Central memory CD8-positive, alpha-beta T cell (primary cell): ENCODE data around the gene HS3ST1.

Experiments
- ATAC-seq: fragments of 150-1000 bp; cut with Tn5 transposase; replicated peaks from 2 replicates; pipeline ENCODE4 v1.10.0; 2022; ENCODE audit warnings: mild to moderate bottlenecking, moderate FRiP score, moderate number of reproducible peaks; ENCODE audit not compliant: poor library complexity, severe bottlenecking; ENCODE audit errors: extremely low read depth
- DNase-seq, 2 donors: peaks; one replicate each; pipeline ENCODE4 v3.0.0; 2021; ENCODE audit warnings: low spot score in 2 of 2
- H3K27ac Mint-ChIP-seq: one replicate; pipeline ENCODE4 v1.8.0; 2022; ENCODE audit warnings: low read depth, mild to moderate bottlenecking, moderate library complexity, mixed read lengths
- H3K27me3 Mint-ChIP-seq: one replicate; pipeline ENCODE4 v1.8.0; 2022; ENCODE audit warnings: mixed read lengths
- H3K36me3 Mint-ChIP-seq: one replicate; pipeline ENCODE4 v1.8.0; 2022; ENCODE audit warnings: mild to moderate bottlenecking, moderate library complexity, mixed read lengths; ENCODE audit not compliant: insufficient read depth
- H3K4me1 Mint-ChIP-seq: one replicate; pipeline ENCODE4 v1.8.0; 2022; ENCODE audit warnings: mixed read lengths
- H3K4me3 Mint-ChIP-seq: one replicate; pipeline ENCODE4 v1.8.0; 2022; ENCODE audit warnings: mild to moderate bottlenecking, moderate library complexity, mixed read lengths
- H3K9me3 Mint-ChIP-seq: one replicate; pipeline ENCODE4 v1.8.0; 2022; ENCODE audit warnings: mixed read lengths

The HS3ST1 gene

DNA sequence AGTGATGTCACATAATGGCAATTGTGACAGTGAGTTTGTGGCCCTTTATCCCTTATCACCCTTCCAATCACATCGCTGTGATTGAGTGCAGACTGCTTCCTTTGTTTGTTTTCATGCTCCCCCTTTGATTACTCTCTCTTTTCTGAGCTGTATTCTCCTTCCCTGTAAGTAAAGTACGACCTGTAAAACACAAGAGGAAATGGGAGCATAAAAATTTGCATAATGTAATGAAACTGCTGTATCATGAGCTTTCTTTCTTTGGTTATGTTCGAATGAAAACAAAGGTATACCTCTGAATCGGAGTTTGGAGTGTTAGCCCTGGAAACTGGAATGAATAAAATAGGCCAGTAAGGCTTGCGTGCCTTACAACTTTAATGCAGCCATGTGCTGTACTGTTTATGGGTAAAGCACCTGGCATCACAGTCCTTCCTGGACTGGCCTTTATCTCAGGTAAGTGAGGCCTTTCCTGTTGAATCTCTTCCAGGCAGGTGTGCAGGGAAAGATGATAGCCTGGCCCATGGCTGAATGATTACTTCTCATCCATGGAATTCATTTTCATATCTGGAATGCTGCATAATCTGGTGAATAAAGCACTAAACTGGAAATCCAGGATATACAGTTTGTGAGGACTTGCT lies 26.6 kb upstream of the HS3ST1 start:
- Mint-ChIP-seq H3K4me3 (no peak overlapping the region), H3K9me3 (peaks cover 4% of the 10 kb centered on the region), H3K36me3 (peaks cover 1% of the 10 kb centered on the region), H3K27ac (no peak overlapping the region), H3K27me3 (peaks cover 36% of the 10 kb centered on the region), H3K4me1 (no peaks in the 10 kb centered on the region)
- no peak for DNase-seq
- ATAC-seq: no peak

DNA sequence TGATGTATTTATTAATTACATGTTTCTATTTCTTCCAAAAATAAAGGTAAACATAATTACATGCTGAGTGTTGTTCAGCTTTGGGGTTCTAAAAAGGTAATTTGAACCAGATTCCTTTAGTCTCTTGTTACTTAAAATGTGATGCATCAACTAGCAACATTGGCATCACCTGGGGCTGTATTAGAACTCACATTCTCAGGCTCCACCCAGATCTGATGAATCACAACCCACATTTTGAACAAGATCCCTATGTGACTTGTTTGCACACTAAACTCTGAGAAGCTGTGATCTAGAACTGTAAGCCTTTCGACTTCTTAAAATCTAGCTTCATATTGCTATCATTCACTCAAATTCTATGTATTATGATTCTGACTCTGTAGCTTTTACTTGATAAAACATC lies 23.0 kb upstream of the HS3ST1 start:
- H3K4me1 Mint-ChIP-seq: no peaks in the 10 kb centered on the region
- DNase-seq (no peak), ATAC-seq (no peak)
- H3K27ac Mint-ChIP-seq: no peak overlapping the region
- peaks cover 33% of the 10 kb centered on the region for H3K27me3 Mint-ChIP-seq
- no peak overlapping the region for H3K4me3 Mint-ChIP-seq
- no peaks in the 10 kb centered on the region for H3K36me3 Mint-ChIP-seq
- no peaks in the 10 kb centered on the region for H3K9me3 Mint-ChIP-seq

DNA sequence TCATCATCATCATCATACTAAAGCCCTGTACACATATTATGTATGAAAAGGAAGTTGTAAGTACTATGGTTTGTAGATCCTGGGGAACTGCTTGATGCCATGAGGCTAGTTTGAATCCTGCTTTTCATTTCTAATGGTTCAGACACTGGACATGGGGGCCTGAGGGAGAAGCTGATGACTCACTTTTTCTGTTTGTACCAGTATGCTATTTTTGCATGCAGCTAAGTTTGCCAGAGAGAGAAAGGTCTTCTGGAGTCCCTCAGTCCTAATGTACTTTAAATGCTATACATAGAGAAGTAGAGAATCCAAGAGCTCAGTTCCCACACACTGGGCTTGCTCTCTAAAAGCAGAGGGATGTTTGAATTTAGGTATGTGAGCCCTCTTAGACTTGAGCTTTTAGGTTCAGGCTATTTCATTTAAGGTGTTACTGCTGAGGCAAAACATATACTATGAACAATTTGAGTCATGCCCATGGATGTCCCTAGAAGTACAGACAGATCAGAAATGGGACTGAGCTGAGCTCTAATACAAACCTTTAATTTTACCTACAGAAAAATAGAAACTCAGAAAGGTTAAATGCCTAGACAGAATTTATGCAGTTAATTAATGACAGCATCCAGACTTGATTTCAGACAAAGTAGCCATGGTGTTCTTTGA lies 17.6 kb upstream of the HS3ST1 start:
- no peaks in the 10 kb centered on the region for H3K4me1 Mint-ChIP-seq
- no peak for DNase-seq
- H3K4me3 Mint-ChIP-seq: no peak overlapping the region
- no peaks in the 10 kb centered on the region for H3K9me3 Mint-ChIP-seq
- H3K27me3 Mint-ChIP-seq: peaks cover 18% of the 10 kb centered on the region
- H3K27ac Mint-ChIP-seq: no peak overlapping the region
- no peak for ATAC-seq
- no peaks in the 10 kb centered on the region for H3K36me3 Mint-ChIP-seq

DNA sequence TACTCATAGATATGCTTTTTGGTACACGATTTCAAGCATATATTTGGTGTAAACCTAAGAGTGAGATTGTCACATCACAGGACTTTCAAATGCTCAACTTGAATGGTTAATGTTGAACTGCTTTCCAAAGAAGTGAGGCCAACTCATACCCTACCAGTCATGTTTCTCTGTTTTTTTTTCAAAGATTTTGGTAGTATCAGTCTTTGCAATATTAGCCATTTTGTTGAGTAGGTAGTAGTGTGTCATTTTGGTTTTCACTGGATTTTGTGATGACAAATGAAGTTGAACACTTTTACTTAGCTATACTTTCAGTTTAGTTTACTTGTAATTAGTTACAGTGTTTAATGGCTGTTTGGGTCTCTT lies 12.5 kb upstream of the HS3ST1 start:
- H3K4me3 Mint-ChIP-seq: no peak overlapping the region
- peaks cover 8% of the 10 kb centered on the region for H3K27me3 Mint-ChIP-seq
- no peak for DNase-seq
- no peaks in the 10 kb centered on the region for H3K4me1 Mint-ChIP-seq
- no peak overlapping the region for H3K27ac Mint-ChIP-seq
- no peaks in the 10 kb centered on the region for H3K36me3 Mint-ChIP-seq
- ATAC-seq: no peak
- no peaks in the 10 kb centered on the region for H3K9me3 Mint-ChIP-seq

DNA sequence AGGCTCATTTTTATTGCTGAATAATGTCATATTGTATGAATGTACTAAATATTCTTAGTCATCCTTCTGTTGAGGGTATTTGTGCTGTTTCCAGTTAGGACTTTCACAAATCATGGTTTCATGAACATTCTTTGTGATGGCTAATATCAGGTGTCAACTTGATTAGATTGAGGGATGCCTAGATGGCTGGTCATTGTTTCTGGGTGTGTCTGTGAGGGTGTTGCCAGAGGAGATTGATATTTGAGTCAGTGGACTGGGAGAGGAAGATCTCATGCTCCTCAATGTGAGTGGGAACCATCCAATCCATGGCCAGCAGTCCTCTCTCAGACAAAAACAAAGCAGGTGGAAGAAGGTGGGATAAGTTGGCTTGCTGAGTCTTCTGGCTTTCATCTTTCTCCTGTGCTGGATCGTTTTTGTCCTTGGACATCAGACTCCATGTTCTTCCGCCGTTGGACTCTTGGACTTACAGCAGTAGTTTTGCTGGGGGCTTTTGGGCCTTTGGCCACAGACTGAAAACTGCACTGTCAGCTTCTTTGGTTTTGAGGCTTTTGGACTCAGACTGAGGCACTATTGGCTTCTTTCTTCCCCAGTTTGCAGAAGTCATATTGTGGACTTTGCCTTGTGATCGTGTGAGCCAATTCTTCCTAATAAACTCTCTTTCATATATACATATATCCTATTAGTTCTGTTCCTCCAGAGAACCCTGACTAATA lies 11.9 kb upstream of the HS3ST1 start:
- DNase-seq (no peak), ATAC-seq (no peak)
- H3K4me1 Mint-ChIP-seq: no peaks in the 10 kb centered on the region
- H3K27ac Mint-ChIP-seq: no peak overlapping the region
- peaks cover 3% of the 10 kb centered on the region for H3K27me3 Mint-ChIP-seq
- H3K9me3 Mint-ChIP-seq: no peaks in the 10 kb centered on the region
- no peaks in the 10 kb centered on the region for H3K36me3 Mint-ChIP-seq
- H3K4me3 Mint-ChIP-seq: no peak overlapping the region

DNA sequence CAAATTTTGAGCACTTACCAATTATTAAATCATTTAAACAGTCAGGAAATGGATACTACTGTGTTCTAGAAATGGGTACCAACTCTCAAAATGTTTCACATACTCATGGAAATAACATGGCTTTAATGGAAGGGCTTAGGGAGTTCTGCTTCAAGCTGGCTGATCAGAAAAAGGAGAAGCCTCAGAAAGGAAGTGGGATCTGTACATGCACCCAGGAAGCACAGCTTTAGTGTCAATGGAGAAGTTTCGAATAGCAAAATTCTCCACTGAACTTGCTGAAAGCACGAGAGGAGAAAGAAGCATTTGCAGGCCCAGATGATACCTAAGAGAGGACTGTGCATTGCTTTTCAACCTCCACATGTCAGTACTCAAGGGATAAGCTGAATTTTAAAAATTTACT lies 11.1 kb upstream of the HS3ST1 start:
- ATAC-seq (no peak), DNase-seq (no peak)
- no peaks in the 10 kb centered on the region for H3K9me3 Mint-ChIP-seq
- no peaks in the 10 kb centered on the region for H3K36me3 Mint-ChIP-seq
- H3K27me3 Mint-ChIP-seq: no peaks in the 10 kb centered on the region
- H3K27ac Mint-ChIP-seq: no peak overlapping the region
- H3K4me3 Mint-ChIP-seq: no peak overlapping the region
- H3K4me1 Mint-ChIP-seq: no peaks in the 10 kb centered on the region

DNA sequence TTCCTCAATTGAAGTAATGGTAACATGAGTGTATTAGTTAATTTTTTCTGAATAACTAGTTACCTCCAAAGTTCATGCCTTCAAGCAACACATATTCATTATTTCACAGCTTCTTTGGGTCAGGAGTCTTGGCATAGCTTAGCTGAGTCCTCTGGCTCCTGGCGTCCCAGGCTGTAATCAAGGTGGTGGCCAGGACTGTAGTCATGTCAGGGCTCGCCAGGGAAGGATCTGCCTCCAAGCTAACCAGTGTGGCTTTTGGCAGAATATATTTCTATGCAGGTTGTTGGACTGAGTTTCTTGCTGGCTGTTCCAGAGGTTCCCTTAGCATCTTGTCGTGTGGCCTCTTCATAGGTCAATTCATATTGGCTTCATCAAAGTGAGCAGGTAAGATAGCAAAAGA lies 10.0 kb upstream of the HS3ST1 start:
- no peak for ATAC-seq
- H3K27ac Mint-ChIP-seq: no peak overlapping the region
- H3K27me3 Mint-ChIP-seq: no peaks in the 10 kb centered on the region
- no peaks in the 10 kb centered on the region for H3K9me3 Mint-ChIP-seq
- no peaks in the 10 kb centered on the region for H3K36me3 Mint-ChIP-seq
- no peak for DNase-seq
- H3K4me3 Mint-ChIP-seq: no peak overlapping the region
- H3K4me1 Mint-ChIP-seq: no peaks in the 10 kb centered on the region

DNA sequence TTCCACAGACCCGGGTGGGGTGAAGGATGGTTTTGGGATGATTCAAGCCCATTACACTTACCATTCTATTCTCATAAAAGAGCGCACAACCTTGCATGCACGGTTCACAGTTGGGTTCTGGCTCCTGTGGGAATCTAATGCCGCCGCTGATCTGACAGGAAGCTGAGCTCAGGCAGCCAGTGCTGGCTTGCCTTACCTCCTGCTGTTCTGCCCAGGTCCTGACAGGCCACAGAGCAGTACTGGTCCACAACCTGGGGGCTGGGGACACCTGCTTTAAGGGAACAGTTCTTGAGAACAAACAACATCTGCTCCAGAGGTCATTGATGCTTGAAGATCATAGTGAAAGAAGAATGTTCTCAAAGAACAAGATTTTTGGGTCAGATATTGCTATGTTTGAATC lies 8.0 kb upstream of the HS3ST1 start:
- no peaks in the 10 kb centered on the region for H3K4me1 Mint-ChIP-seq
- no peaks in the 10 kb centered on the region for H3K36me3 Mint-ChIP-seq
- ATAC-seq (no peak), DNase-seq (no peak)
- H3K4me3 Mint-ChIP-seq: no peak overlapping the region
- peaks cover 11% of the 10 kb centered on the region for H3K27me3 Mint-ChIP-seq
- H3K9me3 Mint-ChIP-seq: no peaks in the 10 kb centered on the region
- H3K27ac Mint-ChIP-seq: no peak overlapping the region

DNA sequence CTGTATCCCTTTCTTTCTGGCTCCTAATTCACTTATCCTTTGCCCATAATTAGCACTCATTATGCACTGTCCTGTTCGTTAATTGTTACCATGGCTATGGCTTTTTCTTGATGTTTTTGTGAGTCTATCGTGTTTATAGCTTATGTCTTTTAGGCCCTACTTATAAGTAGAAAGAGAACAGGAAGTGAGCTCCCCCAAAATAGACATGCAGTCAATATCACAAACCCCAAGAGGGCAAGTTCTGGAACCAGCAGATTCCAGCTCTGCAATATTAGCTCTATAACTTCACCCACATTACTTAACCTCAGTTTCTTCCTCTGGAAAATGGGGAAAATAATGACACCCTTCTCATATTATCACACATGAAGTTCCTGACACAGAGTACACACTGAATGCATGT lies 7.4 kb upstream of the HS3ST1 start:
- peaks cover 17% of the 10 kb centered on the region for H3K27me3 Mint-ChIP-seq
- no peak for DNase-seq
- H3K27ac Mint-ChIP-seq: no peak overlapping the region
- no peak for ATAC-seq
- no peaks in the 10 kb centered on the region for H3K4me1 Mint-ChIP-seq
- H3K36me3 Mint-ChIP-seq: no peaks in the 10 kb centered on the region
- H3K9me3 Mint-ChIP-seq: no peaks in the 10 kb centered on the region
- no peak overlapping the region for H3K4me3 Mint-ChIP-seq

DNA sequence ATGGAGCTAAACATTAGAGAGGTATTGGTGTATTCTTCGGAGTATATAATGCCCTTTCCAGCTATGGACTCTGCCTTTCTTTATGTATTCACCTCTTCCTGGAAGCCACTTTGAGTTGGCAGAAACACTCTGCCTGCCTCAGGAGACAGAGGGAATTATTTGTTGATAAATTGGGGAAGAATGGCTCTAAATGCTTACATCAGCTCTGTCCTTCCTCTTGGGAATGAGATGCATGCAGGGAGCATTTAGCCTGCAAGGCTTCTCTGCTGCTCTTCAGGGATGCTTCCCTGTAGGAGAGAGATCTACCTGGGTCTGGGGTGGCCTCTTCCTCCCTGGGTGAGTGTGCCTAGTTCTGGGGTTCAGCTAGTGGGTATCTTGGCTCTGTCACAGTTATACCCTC lies 6.9 kb upstream of the HS3ST1 start:
- Mint-ChIP-seq H3K36me3 (no peaks in the 10 kb centered on the region), H3K4me3 (no peak overlapping the region), H3K9me3 (no peaks in the 10 kb centered on the region), H3K27ac (no peak overlapping the region), H3K27me3 (peaks cover 17% of the 10 kb centered on the region), H3K4me1 (no peaks in the 10 kb centered on the region)
- DNase-seq (no peak), ATAC-seq (no peak)

DNA sequence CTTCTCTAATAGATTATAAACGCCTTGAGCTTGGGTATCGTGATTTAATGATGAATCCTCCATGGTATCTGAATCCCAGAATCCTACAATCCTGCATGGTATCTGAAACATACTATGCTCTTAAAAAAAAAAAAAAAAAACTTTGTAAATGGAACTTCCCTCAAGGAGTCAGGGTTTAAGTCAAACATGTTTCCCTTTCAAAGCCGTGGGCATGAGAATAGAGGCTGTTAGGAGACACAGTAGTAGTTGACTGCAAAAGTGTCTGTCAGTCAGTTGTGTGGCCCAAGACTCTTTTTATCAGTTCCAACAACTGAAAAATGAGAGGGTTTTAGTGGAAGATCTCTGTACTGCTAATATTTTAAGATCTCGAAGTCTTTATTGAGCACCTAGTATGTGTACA lies 2.4 kb upstream of the HS3ST1 start:
- ATAC-seq: no peak
- H3K36me3 Mint-ChIP-seq: no peaks in the 10 kb centered on the region
- no peak overlapping the region for H3K4me3 Mint-ChIP-seq
- H3K27ac Mint-ChIP-seq: no peak overlapping the region
- no peaks in the 10 kb centered on the region for H3K9me3 Mint-ChIP-seq
- H3K4me1 Mint-ChIP-seq: peaks cover 12% of the 10 kb centered on the region
- H3K27me3 Mint-ChIP-seq: peaks cover 43% of the 10 kb centered on the region
- no peak for DNase-seq

DNA sequence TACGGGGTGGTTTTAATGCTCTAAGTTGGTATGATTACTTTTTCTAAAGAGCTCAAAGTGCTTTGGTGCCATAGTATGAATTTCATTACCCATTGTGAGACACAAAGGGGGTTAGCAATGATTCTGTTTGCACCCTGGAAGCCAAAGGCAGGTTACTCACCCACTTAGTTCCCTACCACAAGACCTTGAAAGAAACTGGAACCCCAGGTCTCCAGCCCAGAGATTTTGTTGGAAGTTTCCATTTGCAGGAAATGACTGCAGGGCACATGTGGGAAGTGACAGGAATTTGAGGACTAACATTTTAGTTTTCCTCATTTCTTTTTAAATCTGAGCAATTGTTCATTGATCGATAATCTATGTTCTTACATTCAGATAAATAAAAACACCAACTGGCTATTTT lies 1.8 kb upstream of the HS3ST1 start:
- Mint-ChIP-seq H3K27me3 (peaks cover 43% of the 10 kb centered on the region), H3K27ac (no peak overlapping the region), H3K4me3 (no peak overlapping the region), H3K4me1 (peaks cover 12% of the 10 kb centered on the region), H3K9me3 (no peaks in the 10 kb centered on the region), H3K36me3 (no peaks in the 10 kb centered on the region)
- ATAC-seq: no peak
- DNase-seq: no peak

DNA sequence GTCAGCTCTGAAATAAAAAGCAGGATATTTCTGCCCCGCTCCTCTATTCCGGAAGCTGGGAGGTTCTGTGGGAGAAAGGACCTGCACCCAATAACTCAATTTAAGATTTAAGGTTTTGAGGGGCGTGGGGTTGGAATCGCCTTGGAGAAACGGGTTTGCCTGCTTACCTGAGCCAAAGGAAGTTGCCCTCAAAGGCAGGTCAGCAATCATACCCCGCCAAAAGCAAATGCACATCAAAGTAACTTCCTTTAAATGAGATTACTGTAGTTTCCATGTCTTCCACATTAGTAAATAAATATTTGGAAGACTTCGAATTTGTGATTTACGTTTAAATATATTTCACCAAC lies 978 bp upstream of the HS3ST1 start:
- Mint-ChIP-seq H3K27me3 (peaks cover 43% of the 10 kb centered on the region), H3K27ac (no peak overlapping the region), H3K4me1 (peaks cover 12% of the 10 kb centered on the region), H3K4me3 (peak overlapping the region; percentile 37), H3K36me3 (no peaks in the 10 kb centered on the region), H3K9me3 (no peaks in the 10 kb centered on the region)
- no peak for ATAC-seq
- DNase-seq: no peak
